Activated CD8-positive, alpha-beta memory T cell treated with anti-CD3 and anti-CD28 coated beads, Interleukin-2, amount 10 ng/mL, durations not matched to agents 7 days and 5 days (primary cell): ENCODE measurements around the gene PTAFR. TPM values are rescaled to one million over a fixed set of nuclear protein-coding genes. Genes with fewer than 3 reads are reported as not detected.

Experiments used
- ATAC-seq: fragments of 150-1000 bp; cut with Tn5 transposase; one replicate; pipeline ENCODE4 v1.10.0; 2021; ENCODE audit warnings: moderate library complexity
- CTCF ChIA-PET: fragments of 350-600 bp; sonication (Branson Sonifier 250); formaldehyde crosslinking; loops from one replicate; lab custom pipeline; 2021; ENCODE audit warnings: antibody characterized with exemption; lab: Charles Lee
- DNase-seq: peaks from one replicate; pipeline ENCODE4 v3.0.0-alpha.2; 2020
- H3K27ac Mint-ChIP-seq: one replicate; pipeline ENCODE4 v1.8.0; 2021; ENCODE audit warnings: mild to moderate bottlenecking, mixed read lengths
- H3K27me3 Mint-ChIP-seq: one replicate; pipeline ENCODE4 v1.8.0; 2021; ENCODE audit warnings: mixed read lengths
- H3K36me3 Mint-ChIP-seq: one replicate; pipeline ENCODE4 v1.8.0; 2021; ENCODE audit warnings: mild to moderate bottlenecking, mixed read lengths
- H3K4me1 Mint-ChIP-seq: one replicate; pipeline ENCODE4 v1.8.0; 2021; ENCODE audit warnings: mixed read lengths
- H3K4me3 Mint-ChIP-seq: one replicate; pipeline ENCODE4 v1.8.0; 2021; ENCODE audit warnings: mild to moderate bottlenecking, moderate library complexity, mixed read lengths
- H3K9me3 Mint-ChIP-seq: one replicate; pipeline ENCODE4 v1.8.0; 2022; ENCODE audit warnings: low read depth, mixed read lengths
- total RNA-seq, 2 experiments: library from RNA; stranded (reverse); gene quantifications; one replicate each; pipeline ENCODE4 v1.2.3, GENCODE V29; 2021

The PTAFR gene
- total RNA-seq, 2 experiments from 2014 or later: 0.20 to 0.30 TPM

- Mint-ChIP-seq H3K9me3 (peaks cover 3% of the 10 kb centered on the region), H3K4me1 (peaks cover 27% of the 10 kb centered on the region), H3K36me3 (peaks cover 26% of the 10 kb centered on the region), H3K27me3 (peaks cover 8% of the 10 kb centered on the region), H3K4me3 (no peak overlapping the region), H3K27ac (no peak overlapping the region)
- ATAC-seq: no peak
- no peak for DNase-seq
- CTCF ChIA-PET: no interaction called here
These were observed 17.2 kb upstream of the PTAFR start for GRCh38 chr1:28193701-28194161.

GRCh38 chr1:28190996-28191645 lies 14.6 kb upstream of the PTAFR start:
- ATAC-seq (no peak), DNase-seq (no peak)
- peaks cover 23% of the 10 kb centered on the region for H3K27me3 Mint-ChIP-seq
- no peak overlapping the region for H3K27ac Mint-ChIP-seq
- no peak overlapping the region for H3K4me3 Mint-ChIP-seq
- no peaks in the 10 kb centered on the region for H3K9me3 Mint-ChIP-seq
- CTCF ChIA-PET: interaction anchor here (0.7 to 1.2 kb wide), 2 partner anchors 18 to 42 kb away, joined by 3 to 4 read pairs; no protein-coding TSS in a partner anchor
- H3K4me1 Mint-ChIP-seq: peaks cover 7% of the 10 kb centered on the region
- H3K36me3 Mint-ChIP-seq: peaks cover 4% of the 10 kb centered on the region

GRCh38 chr1:28190337-28190979 lies 14.0 kb upstream of the PTAFR start:
- Mint-ChIP-seq H3K4me1 (peaks cover 7% of the 10 kb centered on the region), H3K36me3 (peaks cover 2% of the 10 kb centered on the region), H3K27me3 (peaks cover 26% of the 10 kb centered on the region), H3K4me3 (no peak overlapping the region), H3K27ac (no peak overlapping the region), H3K9me3 (no peaks in the 10 kb centered on the region)
- no peak for DNase-seq
- CTCF ChIA-PET: no interaction called here
- no peak for ATAC-seq

- peaks cover 12% of the 10 kb centered on the region for H3K4me1 Mint-ChIP-seq
- DNase-seq: no peak
- no peak overlapping the region for H3K4me3 Mint-ChIP-seq
- CTCF ChIA-PET: no interaction called here
- no peak for ATAC-seq
- H3K27ac Mint-ChIP-seq: no peak overlapping the region
- H3K27me3 Mint-ChIP-seq: peaks cover 47% of the 10 kb centered on the region
- H3K36me3 Mint-ChIP-seq: peaks cover 6% of the 10 kb centered on the region
- H3K9me3 Mint-ChIP-seq: no peaks in the 10 kb centered on the region
These were observed 8.6 kb upstream of the PTAFR start for GRCh38 chr1:28185071-28185470.

- H3K36me3 Mint-ChIP-seq: peaks cover 6% of the 10 kb centered on the region
- DNase-seq (no peak), ATAC-seq (no peak)
- H3K4me3 Mint-ChIP-seq: no peak overlapping the region
- H3K9me3 Mint-ChIP-seq: no peaks in the 10 kb centered on the region
- peaks cover 12% of the 10 kb centered on the region for H3K4me1 Mint-ChIP-seq
- CTCF ChIA-PET: no interaction called here
- H3K27me3 Mint-ChIP-seq: peaks cover 65% of the 10 kb centered on the region
- H3K27ac Mint-ChIP-seq: no peak overlapping the region
These were observed 4.1 kb upstream of the PTAFR start for GRCh38 chr1:28180306-28181305.

GRCh38 chr1:28178690-28179485 lies 2.4 kb upstream of the PTAFR start:
- Mint-ChIP-seq H3K27me3 (peaks cover 70% of the 10 kb centered on the region), H3K4me3 (no peak overlapping the region), H3K9me3 (no peaks in the 10 kb centered on the region), H3K4me1 (peaks cover 12% of the 10 kb centered on the region), H3K36me3 (peaks cover 1% of the 10 kb centered on the region), H3K27ac (no peak overlapping the region)
- no peak for ATAC-seq
- DNase-seq: no peak
- CTCF ChIA-PET: no interaction called here

GRCh38 chr1:28175955-28176485 lies 470 bp downstream of the PTAFR start:
- peaks cover 74% of the 10 kb centered on the region for H3K27me3 Mint-ChIP-seq
- DNase-seq (no peak), ATAC-seq (no peak)
- H3K27ac Mint-ChIP-seq: no peak overlapping the region
- H3K4me1 Mint-ChIP-seq: peaks cover 33% of the 10 kb centered on the region
- CTCF ChIA-PET: interaction anchor here (0.7 kb wide), 1 partner anchor 196 kb away, joined by 3 read pairs; no protein-coding TSS in a partner anchor
- H3K9me3 Mint-ChIP-seq: no peaks in the 10 kb centered on the region
- no peak overlapping the region for H3K4me3 Mint-ChIP-seq
- H3K36me3 Mint-ChIP-seq: no peaks in the 10 kb centered on the region

GRCh38 chr1:28173980-28174297 lies 2.6 kb downstream of the PTAFR start:
- Mint-ChIP-seq H3K27ac (no peak overlapping the region), H3K27me3 (peaks cover 66% of the 10 kb centered on the region), H3K36me3 (no peaks in the 10 kb centered on the region), H3K9me3 (no peaks in the 10 kb centered on the region), H3K4me3 (no peak overlapping the region), H3K4me1 (peaks cover 39% of the 10 kb centered on the region)
- DNase-seq: no peak
- CTCF ChIA-PET: no interaction called here
- ATAC-seq: no peak

- CTCF ChIA-PET: interaction anchor here (1.5 kb wide), 1 partner anchor 12 kb away, joined by 4 read pairs; no protein-coding TSS in a partner anchor
- Mint-ChIP-seq H3K36me3 (no peaks in the 10 kb centered on the region), H3K27me3 (peaks cover 62% of the 10 kb centered on the region), H3K4me1 (peaks cover 45% of the 10 kb centered on the region), H3K9me3 (no peaks in the 10 kb centered on the region), H3K4me3 (no peak overlapping the region), H3K27ac (no peak overlapping the region)
- DNase-seq (no peak), ATAC-seq (no peak)
These were observed 3.1 kb downstream of the PTAFR start for GRCh38 chr1:28173151-28173979.

GRCh38 chr1:28172713-28173150 lies 3.8 kb downstream of the PTAFR start:
- no peaks in the 10 kb centered on the region for H3K9me3 Mint-ChIP-seq
- peaks cover 48% of the 10 kb centered on the region for H3K4me1 Mint-ChIP-seq
- DNase-seq: peak; percentile 79
- peak; percentile 53 for ATAC-seq
- peaks cover 62% of the 10 kb centered on the region for H3K27me3 Mint-ChIP-seq
- peak overlapping the region; percentile 71 for H3K27ac Mint-ChIP-seq
- CTCF ChIA-PET: interaction anchor here (1.5 kb wide), 1 partner anchor 11 kb away, joined by 4 read pairs; no protein-coding TSS in a partner anchor
- H3K36me3 Mint-ChIP-seq: no peaks in the 10 kb centered on the region
- peak overlapping the region; percentile 4 for H3K4me3 Mint-ChIP-seq

GRCh38 chr1:28171246-28171645 lies 5.2 kb downstream of the PTAFR start:
- no peak for ATAC-seq
- Mint-ChIP-seq H3K27ac (no peak overlapping the region), H3K27me3 (peaks cover 60% of the 10 kb centered on the region), H3K4me3 (no peak overlapping the region), H3K36me3 (peaks cover 5% of the 10 kb centered on the region), H3K9me3 (no peaks in the 10 kb centered on the region), H3K4me1 (peaks cover 50% of the 10 kb centered on the region)
- DNase-seq: no peak
- CTCF ChIA-PET: no interaction called here
